Activated T-cell treated with anti-CD3 and anti-CD28 coated beads, Interleukin-2, amount 50 U/mL, for 24 hours (primary cell): ENCODE measurements around the gene C1S.
"Not testable (repeated sequence)": the region's sequence is repeated elsewhere in the genome, so short reads cannot be mapped to it uniquely, and the experiment has no call there.

Source experiments
- DNase-seq: peaks from one replicate; pipeline ENCODE4 v3.0.0-alpha.2; 2020
- H3K27ac Mint-ChIP-seq: 2 replicates; pipeline ENCODE4 v1.8.0; 2020; ENCODE audit warnings: mild to moderate bottlenecking, mixed read lengths
- H3K27me3 Mint-ChIP-seq: 2 replicates; pipeline ENCODE4 v1.8.0; 2020; ENCODE audit warnings: mixed read lengths
- H3K36me3 Mint-ChIP-seq: 2 replicates; pipeline ENCODE4 v1.8.0; 2020; ENCODE audit warnings: low read depth, mixed read lengths
- H3K4me1 Mint-ChIP-seq: 2 replicates; pipeline ENCODE4 v1.8.0; 2020; ENCODE audit warnings: low read depth, mixed read lengths
- H3K4me3 Mint-ChIP-seq: 2 replicates; pipeline ENCODE4 v1.8.0; 2020; ENCODE audit warnings: mild to moderate bottlenecking, moderate library complexity, mixed read lengths
- H3K9me3 Mint-ChIP-seq: 2 replicates; pipeline ENCODE4 v1.8.0; 2020; ENCODE audit warnings: mixed read lengths

The C1S gene

DNA sequence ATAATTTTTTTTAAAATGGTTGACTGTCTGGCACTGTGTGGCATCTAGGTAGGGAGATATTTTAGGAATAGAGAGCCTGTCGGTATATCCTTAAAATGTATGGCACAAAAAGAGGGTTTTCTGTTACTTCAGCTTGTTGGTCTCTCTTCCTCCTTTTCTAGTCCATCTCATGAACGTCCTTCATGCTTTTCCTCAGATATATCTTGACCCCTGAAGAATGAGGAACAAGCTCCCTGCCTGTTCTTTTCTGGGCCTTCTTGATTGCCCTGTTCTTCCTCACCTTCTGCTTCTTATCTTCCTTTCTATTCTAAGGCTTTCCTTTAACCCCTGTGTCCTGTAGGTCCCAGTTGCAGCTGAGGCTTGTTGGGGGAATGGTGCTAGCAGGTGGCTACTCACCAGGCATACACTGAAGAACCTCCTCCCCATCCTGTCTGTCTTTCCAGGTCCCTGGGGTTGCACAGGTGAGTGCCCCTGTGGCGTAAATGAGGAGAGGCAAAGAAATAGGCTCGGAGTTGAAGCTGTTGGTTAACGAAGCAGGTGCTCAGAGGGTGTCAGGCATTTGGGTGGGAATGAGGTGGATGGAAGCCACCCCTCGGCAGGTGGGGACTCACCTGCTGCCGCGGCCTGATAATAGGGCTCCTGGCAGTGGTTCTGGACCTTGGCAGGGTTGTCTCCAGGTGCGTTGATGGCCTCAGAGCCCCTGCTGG lies 38.9 kb downstream of the C1S start:
- Mint-ChIP-seq H3K9me3 (no peaks in the 10 kb centered on the region), H3K36me3 (peaks cover 39% of the 10 kb centered on the region), H3K27me3 (no peaks in the 10 kb centered on the region), H3K27ac (no peak overlapping the region), H3K4me1 (peaks cover 11% of the 10 kb centered on the region), H3K4me3 (no peak overlapping the region)
- DNase-seq, result no peak

- no peaks in the 10 kb centered on the region for H3K9me3 Mint-ChIP-seq
- H3K36me3 Mint-ChIP-seq, result peaks cover 43% of the 10 kb centered on the region
- no peak for DNase-seq
- peak overlapping the region; percentile 31 for H3K27ac Mint-ChIP-seq
- peaks cover 13% of the 10 kb centered on the region for H3K4me1 Mint-ChIP-seq
- H3K27me3 Mint-ChIP-seq, result no peaks in the 10 kb centered on the region
- H3K4me3 Mint-ChIP-seq, result no peak overlapping the region
Observed at GRCh38 chr12:7100239-7100638, 39.7 kb downstream of the C1S start.

DNA sequence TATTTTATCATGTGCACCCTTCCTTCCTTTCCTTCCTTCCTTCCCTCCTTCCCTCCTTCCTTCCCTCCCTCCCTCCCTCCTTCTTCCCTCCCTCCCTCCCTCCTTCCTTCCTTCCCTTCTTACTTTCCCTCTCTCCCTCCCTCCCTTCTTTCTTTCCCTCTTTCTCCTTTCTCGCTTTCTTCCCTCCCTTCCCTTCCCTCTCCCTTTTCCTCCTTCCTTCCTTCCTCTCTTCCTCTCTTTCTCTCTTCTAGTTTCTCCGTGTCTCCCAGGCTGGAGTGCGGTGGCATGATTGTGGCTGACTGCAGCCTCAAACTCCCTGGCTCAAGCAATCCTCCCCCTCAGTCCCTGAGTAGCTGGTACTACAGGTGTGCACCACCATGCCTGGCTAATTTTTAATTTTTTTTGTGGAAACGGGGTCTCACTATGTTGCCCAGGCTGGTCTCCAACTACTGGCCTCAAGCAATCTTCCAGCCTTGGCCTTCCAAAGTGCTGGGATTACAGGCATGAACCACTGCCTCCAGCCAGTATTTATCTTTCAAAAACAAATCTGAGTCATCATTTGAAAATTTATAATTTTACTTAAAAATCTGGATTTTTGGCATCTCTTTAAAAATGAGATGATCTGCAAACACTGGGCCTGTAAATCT lies 40.7 kb downstream of the C1S start:
- DNase-seq, result no peak
- Mint-ChIP-seq H3K27ac (peak overlapping the region; percentile 55), H3K36me3 (peaks cover 51% of the 10 kb centered on the region), H3K27me3 (no peaks in the 10 kb centered on the region), H3K4me3 (no peak overlapping the region), H3K9me3 (peaks cover 8% of the 10 kb centered on the region), H3K4me1 (peaks cover 19% of the 10 kb centered on the region)

DNA sequence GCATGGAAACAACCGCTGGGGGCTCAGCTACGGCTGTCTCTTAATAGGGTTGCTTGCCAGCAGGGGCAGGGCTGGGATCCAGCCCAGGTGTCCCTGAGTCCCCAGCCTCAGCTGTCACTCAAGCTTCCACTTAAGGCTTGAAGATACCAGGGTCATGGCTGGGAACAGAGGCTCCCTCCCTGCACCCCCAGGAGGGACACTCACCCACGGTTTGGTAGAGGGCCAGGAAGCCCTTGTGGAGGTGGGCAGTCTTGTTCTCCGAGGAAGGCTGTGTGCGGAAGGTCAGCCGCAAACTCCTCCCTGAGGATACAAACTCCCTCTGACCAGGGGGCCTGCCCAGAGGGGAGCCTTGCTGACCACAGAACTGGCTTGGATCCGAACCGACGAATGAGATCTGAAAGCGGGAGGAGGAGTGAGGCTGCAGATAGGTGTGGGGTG lies 41.2 kb downstream of the C1S start:
- Mint-ChIP-seq H3K9me3 (peaks cover 12% of the 10 kb centered on the region), H3K27ac (peak overlapping the region; percentile 12), H3K4me3 (no peak overlapping the region), H3K36me3 (peaks cover 57% of the 10 kb centered on the region), H3K4me1 (peaks cover 24% of the 10 kb centered on the region), H3K27me3 (no peaks in the 10 kb centered on the region)
- DNase-seq, result no peak

- Mint-ChIP-seq H3K9me3 (peaks cover 12% of the 10 kb centered on the region), H3K27me3 (no peaks in the 10 kb centered on the region), H3K4me1 (peaks cover 28% of the 10 kb centered on the region), H3K36me3 (peaks cover 60% of the 10 kb centered on the region), H3K4me3 (no peak overlapping the region), H3K27ac (peak overlapping the region; percentile 12)
- DNase-seq, result no peak
Observed at GRCh38 chr12:7102582-7102981, 42.1 kb downstream of the C1S start.

- Mint-ChIP-seq H3K27ac (no peak overlapping the region), H3K27me3 (no peaks in the 10 kb centered on the region), H3K36me3 (peaks cover 62% of the 10 kb centered on the region), H3K9me3 (peaks cover 12% of the 10 kb centered on the region), H3K4me3 (no peak overlapping the region), H3K4me1 (peaks cover 34% of the 10 kb centered on the region)
- no peak for DNase-seq
Observed at GRCh38 chr12:7103837-7104584, 43.5 kb downstream of the C1S start.

- peaks cover 54% of the 10 kb centered on the region for H3K36me3 Mint-ChIP-seq
- H3K9me3 Mint-ChIP-seq, result peaks cover 12% of the 10 kb centered on the region
- H3K27me3 Mint-ChIP-seq, result no peaks in the 10 kb centered on the region
- no peak for DNase-seq
- no peak overlapping the region for H3K27ac Mint-ChIP-seq
- H3K4me3 Mint-ChIP-seq, result no peak overlapping the region
- H3K4me1 Mint-ChIP-seq, result peaks cover 44% of the 10 kb centered on the region
Observed at GRCh38 chr12:7106082-7106481, 45.6 kb downstream of the C1S start.

- Mint-ChIP-seq H3K4me1 (peaks cover 44% of the 10 kb centered on the region), H3K9me3 (peaks cover 12% of the 10 kb centered on the region), H3K36me3 (peaks cover 55% of the 10 kb centered on the region), H3K4me3 (peak overlapping the region; percentile 38)
- not testable (repeated sequence) for DNase-seq, H3K27me3 Mint-ChIP-seq, H3K27ac Mint-ChIP-seq
Observed at GRCh38 chr12:7107181-7107580, 46.7 kb downstream of the C1S start.

GRCh38 chr12:7107636-7108002 lies 47.1 kb downstream of the C1S start:
- no peaks in the 10 kb centered on the region for H3K27me3 Mint-ChIP-seq
- DNase-seq, result no peak
- H3K27ac Mint-ChIP-seq, result peak overlapping the region; percentile 98
- peaks cover 12% of the 10 kb centered on the region for H3K9me3 Mint-ChIP-seq
- H3K36me3 Mint-ChIP-seq, result peaks cover 52% of the 10 kb centered on the region
- peaks cover 42% of the 10 kb centered on the region for H3K4me1 Mint-ChIP-seq
- peak overlapping the region; percentile 93 for H3K4me3 Mint-ChIP-seq

- H3K27me3 Mint-ChIP-seq, result no peaks in the 10 kb centered on the region
Observed at GRCh38 chr12:7108003-7108795, 47.7 kb downstream of the C1S start.

DNA sequence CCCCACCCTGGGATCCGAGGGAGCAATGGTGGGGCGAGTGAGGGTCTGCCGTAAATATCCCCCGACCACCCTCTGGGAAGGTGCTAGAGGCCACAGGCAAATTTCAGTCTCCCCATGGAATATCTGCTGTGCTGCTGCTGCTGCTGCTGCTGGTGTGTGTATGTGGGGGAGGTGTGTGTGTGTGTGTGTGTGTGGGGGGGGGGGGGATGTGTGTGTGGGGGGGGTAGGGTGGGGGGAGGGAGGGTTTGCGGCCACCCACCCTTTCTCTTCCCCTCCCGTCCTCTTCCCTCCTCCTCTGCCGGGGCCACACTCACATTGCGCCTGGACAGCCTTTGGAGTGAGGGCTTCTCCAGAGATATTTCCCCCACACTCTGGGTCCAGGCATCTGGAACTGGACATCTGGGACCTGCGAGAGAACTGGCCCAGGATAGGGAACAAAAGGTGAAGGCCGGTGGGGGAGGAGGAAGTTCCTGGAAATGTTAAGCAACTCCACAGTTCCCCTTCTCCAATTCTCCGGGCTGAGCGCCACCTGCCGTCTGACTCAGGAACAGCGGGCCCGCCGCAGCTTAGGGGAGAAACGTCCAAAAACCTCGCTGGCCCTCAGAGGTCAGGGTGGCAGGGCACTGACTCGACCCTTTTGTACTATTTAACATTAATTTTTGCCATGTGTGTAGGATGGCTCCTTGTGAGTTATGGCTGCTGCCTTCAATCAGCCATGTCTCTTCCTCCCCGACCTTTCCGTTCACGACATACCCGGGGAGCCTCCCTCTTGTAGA lies 48.5 kb downstream of the C1S start, which contains the start of gene C1RL:
Gene C1RL (minus strand): TSS at position 419 of the 776 bp plus-strand sequence. CDS start 34 bp downstream, at position 385.
- Mint-ChIP-seq H3K9me3 (peaks cover 12% of the 10 kb centered on the region), H3K27me3 (no peaks in the 10 kb centered on the region), H3K36me3 (peaks cover 53% of the 10 kb centered on the region), H3K27ac (peak within 1 kb of the TSS; percentile 98), H3K4me3 (peak within 1 kb of the TSS; percentile 93), H3K4me1 (peaks cover 38% of the 10 kb centered on the region)
- peak; percentile 92 for DNase-seq

More at GRCh38 chr12:7108003-7108795, 47.7 kb downstream of the C1S start:
- peak overlapping the region; percentile 93 for H3K4me3 Mint-ChIP-seq
- DNase-seq, result peak; percentile 84
- H3K9me3 Mint-ChIP-seq, result peaks cover 12% of the 10 kb centered on the region
- peaks cover 53% of the 10 kb centered on the region for H3K36me3 Mint-ChIP-seq
- peaks cover 40% of the 10 kb centered on the region for H3K4me1 Mint-ChIP-seq
- peak overlapping the region; percentile 98 for H3K27ac Mint-ChIP-seq

DNA sequence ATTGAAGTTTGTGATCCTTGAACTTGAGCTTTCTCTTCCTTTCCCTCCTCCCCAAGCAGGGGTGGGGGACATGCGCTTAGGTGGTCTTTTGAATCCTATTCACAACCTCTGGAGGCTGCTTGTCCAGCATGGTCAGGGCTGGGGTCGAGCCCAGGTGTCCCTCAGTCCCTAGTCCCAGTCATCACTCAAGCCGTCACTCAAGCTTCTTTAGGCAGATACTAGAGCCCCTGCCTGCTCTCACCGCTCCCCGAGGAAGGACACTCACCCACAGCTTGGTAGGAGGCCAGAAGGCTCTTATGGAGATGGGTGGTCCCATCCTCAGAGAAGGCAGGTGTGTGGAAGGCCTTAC lies 49.0 kb downstream of the C1S start:
- Mint-ChIP-seq H3K4me1 (peaks cover 38% of the 10 kb centered on the region), H3K9me3 (peaks cover 12% of the 10 kb centered on the region), H3K4me3 (peak overlapping the region; percentile 93), H3K27me3 (no peaks in the 10 kb centered on the region), H3K27ac (peak overlapping the region; percentile 93), H3K36me3 (peaks cover 57% of the 10 kb centered on the region)
- DNase-seq, result no peak

GRCh38 chr12:7110661-7111060 lies 50.1 kb downstream of the C1S start:
- Mint-ChIP-seq H3K4me3 (no peak overlapping the region), H3K27me3 (no peaks in the 10 kb centered on the region), H3K36me3 (peaks cover 61% of the 10 kb centered on the region), H3K9me3 (peaks cover 9% of the 10 kb centered on the region), H3K4me1 (peaks cover 33% of the 10 kb centered on the region), H3K27ac (no peak overlapping the region)
- DNase-seq, result no peak
